ENCODE measurements around the gene LRP1B.

- TF ChIP-seq CTCF (IDR thresholded peaks at IDR 0.05; ENCODE audit: low read depth, low read length, poor library complexity, severe bottlenecking) (no peak), EZH2phosphoT487 (IDR thresholded peaks at IDR 0.05; ENCODE audit: borderline replicate concordance, low read length) (no peak)
These were observed 560.9 kb downstream of the LRP1B start for GRCh38 chr2:141569941-141570340.
